H1 (cell line): Measurements from ENCODE around the gene LILRB3. TPM values are rescaled to one million over a fixed set of nuclear protein-coding genes. Genes with fewer than 3 reads are reported as not detected.
A peak's percentile ranks its signal among the peaks of the same experiment; 100 is the strongest.

Experiments used
- CTCF ChIA-PET: fragments of 300-600 bp; sonication (Branson Sonifier 250); formaldehyde crosslinking; loops from one replicate; lab custom pipeline; 2021; ENCODE audit not compliant: partially characterized antibody; lab: Charles Lee
- POLR2A ChIA-PET: fragments of 300-600 bp; sonication (Branson Sonifier 250); formaldehyde crosslinking; loops from one replicate; lab custom pipeline; 2021; ENCODE audit warnings: inconsistent platforms; ENCODE audit not compliant: partially characterized antibody; lab: Charles Lee
- DNase-seq, 2 experiments: peaks; one replicate each; pipeline versions ENCODE4 v3.0.0 to v3.0.0-alpha.2; 2010 to 2022; ENCODE audit warnings: low spot score in 2 of 2, low read depth in 1 of 2, mixed read lengths in 1 of 2
- FAIRE-seq: peaks from 2 replicates; lab custom pipeline; 2011; peaks lifted over from hg19 to GRCh38; lab: Jason Lieb, UNC
- H2AFZ ChIP-seq: 2 replicates; pipeline ENCODE4 v1.8.1; 2012; ENCODE audit warnings: low read length, inconsistent platforms
- H2AK5ac ChIP-seq: 2 replicates; pipeline ENCODE4 v1.6.1; 2013; ENCODE audit warnings: low read depth, low read length
- H2BK120ac ChIP-seq: replicated peaks from 2 replicates; pipeline ENCODE3; 2013; ENCODE audit warnings: low read depth, low read length, inconsistent platforms
- H2BK12ac ChIP-seq: 2 replicates; pipeline ENCODE4 v1.6.1; 2013; ENCODE audit warnings: low read depth, low read length
- H2BK15ac ChIP-seq: 2 replicates; pipeline ENCODE4 v1.6.1; 2013; ENCODE audit warnings: low read length
- H2BK20ac ChIP-seq: 2 replicates; pipeline ENCODE4 v1.6.1; 2013; ENCODE audit warnings: low read length
- H2BK5ac ChIP-seq: 2 replicates; pipeline ENCODE4 v1.6.1; 2013; ENCODE audit warnings: low read depth, low read length
- H3K14ac ChIP-seq: 2 replicates; pipeline ENCODE4 v1.6.1; 2013; ENCODE audit warnings: inconsistent platforms; ENCODE audit not compliant: insufficient read length
- H3K18ac ChIP-seq: 2 replicates; pipeline ENCODE4 v1.6.1; 2013; ENCODE audit warnings: low read length; ENCODE audit errors: extremely low read depth
- H3K23ac ChIP-seq: 2 replicates; pipeline ENCODE4 v1.6.1; 2013; ENCODE audit warnings: inconsistent platforms; ENCODE audit not compliant: insufficient read length
- H3K23me2 ChIP-seq: 2 replicates; pipeline ENCODE4 v1.6.1; 2013; ENCODE audit warnings: low read depth, low read length
- H3K27ac ChIP-seq: 2 replicates; pipeline ENCODE4 v1.6.1; 2011; ENCODE audit warnings: low read depth, low read length, inconsistent platforms
- H3K27me3 ChIP-seq, 4 experiments: replicated peaks in 1 of 4; 1 replicate in 1 of 4; 2 replicates in 3 of 4; pipeline versions ENCODE4 v1.6.1 to v1.8.1; 2011 to 2013; ENCODE audit warnings: low read length in 3 of 4, mild to moderate bottlenecking in 3 of 4, inconsistent platforms in 2 of 4, mixed read lengths in 2 of 4, moderate library complexity in 1 of 4; ENCODE audit not compliant: control insufficient read depth in 3 of 4, insufficient read depth in 3 of 4; ENCODE audit errors: extremely low read depth in 1 of 4
- H3K36me3 ChIP-seq, 4 experiments: 2 replicates each; pipeline versions ENCODE4 v1.6.1 to v1.8.1; 2011 to 2013; ENCODE audit warnings: mild to moderate bottlenecking in 4 of 4, low read length in 3 of 4, moderate library complexity in 2 of 4, control low read depth in 1 of 4, inconsistent platforms in 1 of 4; ENCODE audit not compliant: insufficient read depth in 4 of 4, control insufficient read depth in 2 of 4
- H3K4ac ChIP-seq: replicated peaks from 2 replicates; pipeline ENCODE3; 2013; ENCODE audit warnings: low read length, low read depth, mixed read lengths, inconsistent platforms; ENCODE audit not compliant: insufficient read length
- H3K4me1 ChIP-seq, 4 experiments: replicated peaks in 1 of 4; 1 replicate in 1 of 4; 2 replicates in 3 of 4; pipeline versions ENCODE4 v1.6.1 to v1.8.1; 2011 to 2013; ENCODE audit warnings: low read length in 3 of 4, inconsistent platforms in 2 of 4, mixed read lengths in 1 of 4; ENCODE audit not compliant: insufficient read depth in 4 of 4, control insufficient read depth in 3 of 4
- H3K4me2 ChIP-seq, 2 experiments: 2 replicates each; pipeline versions ENCODE4 v1.6.1 to v1.8.1; 2011 to 2013; ENCODE audit warnings: low read depth in 2 of 2, low read length in 2 of 2, control low read depth in 1 of 2, inconsistent platforms in 1 of 2, mild to moderate bottlenecking in 1 of 2; ENCODE audit not compliant: insufficient read depth in 1 of 2
- H3K4me3 ChIP-seq, 4 experiments: fragments of 200-600, 300-600 bp in 1 of 4; sonication (generic), shearing (Covaris generic), sonication (Bioruptor Twin) in 1 of 4; 2 replicates each; pipeline versions ENCODE4 v1.5.1 to v1.8.1; 2011 to 2016; ENCODE audit warnings: low read length in 4 of 4, low read depth in 3 of 4, control low read depth in 2 of 4, inconsistent platforms in 2 of 4, mild to moderate bottlenecking in 2 of 4, mixed read lengths in 1 of 4, moderate library complexity in 1 of 4; ENCODE audit not compliant: insufficient read depth in 2 of 4; ENCODE audit errors: extremely low read depth in 1 of 4
- H3K56ac ChIP-seq: replicated peaks from 2 replicates; pipeline ENCODE3; 2013; ENCODE audit warnings: low read depth, mild to moderate bottlenecking, mixed read lengths, low read length, inconsistent platforms; ENCODE audit not compliant: insufficient read length
- H3K79me1 ChIP-seq: 2 replicates; pipeline ENCODE4 v1.6.1; 2013; ENCODE audit warnings: low read depth, low read length, control low read depth
- H3K79me2 ChIP-seq, 2 experiments: 2 replicates each; pipeline versions ENCODE4 v1.6.1 to v1.8.1; 2012 to 2013; ENCODE audit warnings: low read length in 2 of 2, mild to moderate bottlenecking in 2 of 2, inconsistent platforms in 1 of 2; ENCODE audit not compliant: insufficient read depth in 2 of 2, control insufficient read depth in 1 of 2
- H3K9ac ChIP-seq, 4 experiments: replicated peaks in 1 of 4; 1 replicate in 1 of 4; 2 replicates in 3 of 4; pipeline versions ENCODE4 v1.6.1 to v1.8.1; 2011 to 2013; ENCODE audit warnings: low read depth in 3 of 4, low read length in 3 of 4, control low read depth in 2 of 4, mild to moderate bottlenecking in 2 of 4, moderate library complexity in 2 of 4, inconsistent platforms in 1 of 4; ENCODE audit errors: extremely low read depth in 1 of 4
- H3K9me3 ChIP-seq, 2 experiments: 2 replicates each; pipeline versions ENCODE4 v1.6.1 to v1.8.1; 2012 to 2013; ENCODE audit warnings: mild to moderate bottlenecking in 2 of 2, moderate library complexity in 2 of 2, control low read depth in 1 of 2, inconsistent platforms in 1 of 2, low read depth in 1 of 2, low read length in 1 of 2, mixed read lengths in 1 of 2; ENCODE audit not compliant: insufficient read depth in 2 of 2
- H4K20me1 ChIP-seq, 2 experiments: replicated peaks in 1 of 2; 2 replicates each; pipeline versions ENCODE3 to v1.8.1; 2011 to 2013; ENCODE audit warnings: inconsistent platforms in 2 of 2, low read length in 2 of 2, mild to moderate bottlenecking in 1 of 2; ENCODE audit not compliant: insufficient read depth in 2 of 2, control insufficient read depth in 1 of 2
- H4K5ac ChIP-seq: 2 replicates; pipeline ENCODE4 v1.6.1; 2013; ENCODE audit warnings: low read length, low read depth, mixed read lengths, inconsistent platforms; ENCODE audit not compliant: insufficient read length
- H4K8ac ChIP-seq: 2 replicates; pipeline ENCODE4 v1.8.0; 2013; ENCODE audit warnings: mild to moderate bottlenecking, moderate library complexity, low read length, inconsistent platforms; ENCODE audit not compliant: insufficient read depth; ENCODE audit errors: extremely low read depth
- H4K91ac ChIP-seq: replicated peaks from 2 replicates; pipeline ENCODE3; 2013; ENCODE audit warnings: low read length, mixed read lengths, inconsistent platforms; ENCODE audit not compliant: insufficient read length
- E2F6 ChIP-seq: IDR thresholded peaks from 2 replicates; pipeline ENCODE4 v1.6.1; 2012; ENCODE audit warnings: inconsistent platforms
- KDM1A ChIP-seq: fragments of 200-600, 300-600 bp; sonication (generic); IDR thresholded peaks from 2 replicates; pipeline ENCODE4 v1.7.1; 2016; ENCODE audit warnings: mild to moderate bottlenecking, low read length, borderline replicate concordance
- POLR2A ChIP-seq, 2 experiments: IDR thresholded peaks; 1 replicate in 1 of 2; 2 replicates in 1 of 2; pipeline ENCODE4 v1.6.1; 2011; ENCODE audit warnings: low read depth in 2 of 2, low read length in 2 of 2, mild to moderate bottlenecking in 2 of 2; ENCODE audit errors: control extremely low read depth in 1 of 2
- RBBP5 ChIP-seq: IDR thresholded peaks from 2 replicates; pipeline ENCODE4 v1.7.1; 2012; ENCODE audit warnings: low read depth, mild to moderate bottlenecking, inconsistent platforms, low read length, moderate library complexity, borderline replicate concordance
- RNF2 ChIP-seq: fragments of 200-900, 300-1000 bp; sonication (generic); IDR thresholded peaks from 2 replicates; pipeline ENCODE4 v1.7.1; 2016; ENCODE audit warnings: borderline replicate concordance, low read depth, mild to moderate bottlenecking, antibody characterized with exemption, low read length; ENCODE audit not compliant: poor library complexity, severe bottlenecking; ENCODE audit errors: missing control alignments
- SAP30 ChIP-seq: fragments of 300-600 bp; sonication (generic); IDR thresholded peaks from 2 replicates; pipeline ENCODE4 v1.7.1; 2012; ENCODE audit warnings: low read length, moderate library complexity, mild to moderate bottlenecking, inconsistent platforms; ENCODE audit not compliant: insufficient read depth, insufficient replicate concordance
- SP1 ChIP-seq: IDR thresholded peaks from 2 replicates; pipeline ENCODE4 v1.6.1; 2011; ENCODE audit warnings: low read depth, low read length
- SP4 ChIP-seq: IDR thresholded peaks from 2 replicates; pipeline ENCODE4 v1.6.1; 2012; ENCODE audit warnings: low read length, inconsistent platforms
- WGBS, 2 experiments: shearing (Covaris generic) in 1 of 2; methylation state at CpG; one replicate each; pipeline versions ENCODE4 v1.1.6 to v1.1.7; 2013 to 2015; ENCODE audit warnings: low lambda C conversion rate in 2 of 2, mixed read lengths in 2 of 2, inconsistent platforms in 1 of 2, low coverage in 1 of 2, missing lambda C conversion rate in 1 of 2; ENCODE audit not compliant: insufficient replicate concordance in 2 of 2, insufficient coverage in 1 of 2, insufficient read length in 1 of 2; ENCODE audit errors: extremely low coverage in 1 of 2, missing lambda C conversion rate in 1 of 2; 5-methylcytosine and 5-hydroxymethylcytosine counted together
- polyA plus RNA-seq, 7 experiments: library from polyadenylated mRNA; depleted of rRNA in 3 of 7; stranded (reverse) in 5 of 7; unstranded in 2 of 7; fragments of >200 nt in 5 of 7; fragments of 200-250 nt in 2 of 7; gene quantifications; 1 replicate in 5 of 7; 2 replicates in 1 of 7; 4 replicates in 1 of 7; pipeline versions ENCODE4 v1.2.1 to v1.2.3, GENCODE V29; 2011 to 2013; ENCODE audit warnings: missing spikeins in 2 of 7, mixed read lengths in 2 of 7
- total RNA-seq: library from RNA; stranded (reverse); fragmentation: NEBNext Ultra II Directional; extraction: Animal tissue kit (Norgen Biotek cat#: 25700); gene quantifications from 2 replicates; pipeline ENCODE4 v1.2.1, GENCODE V29; 2021

LILRB3 gene
- total and polyA plus RNA-seq, 2 of the 8 experiments (the other 6 are each of a cell fraction or from before 2014, with no cell fraction given), result not detected

- peak overlapping the region; percentile 67 to 99 (median 93) for H3K9ac ChIP-seq
- peak overlapping the region; percentile 99 for H4K8ac ChIP-seq
- TF ChIP-seq SP1, result peak; percentile 4; the same call in 1 of the 2 replicates
- TF ChIP-seq KDM1A, result no peak
- TF ChIP-seq POLR2A (IDR thresholded peaks at IDR 0.05; ENCODE audit: control extremely low read depth in 1 of 2, low read depth in 2 of 2, low read length in 2 of 2), result peak in 1 of 2 experiments; percentile 62; a peak in 2 of 3 replicates
- peak; percentile 68 for TF ChIP-seq SAP30
- no peak for TF ChIP-seq RBBP5
- TF ChIP-seq RNF2, result no peak
- TF ChIP-seq E2F6, result 0 out of 2 replicates have a peak, but pooled peaks have one; percentile 4
- peak; percentile 8; the same call in 1 of the 2 replicates for TF ChIP-seq SP4
- H3K79me2 ChIP-seq, result peaks cover 3 to 32% of the 10 kb centered on the region in 2 experiments; a peak in 3 of 4 replicates
- peaks cover 4 to 21% (median 7%) of the 10 kb centered on the region in 4 experiments; a peak in 7 of 8 replicates for H3K36me3 ChIP-seq
- H2AFZ ChIP-seq, result peak overlapping the region; percentile 34; the same call in 1 of the 2 replicates
- peak overlapping the region; percentile 99; the same call in 1 of the 2 replicates for H3K18ac ChIP-seq
- peaks cover 11% of the 10 kb centered on the region for H3K23me2 ChIP-seq
- H3K4ac ChIP-seq, result peak overlapping the region; percentile 99
- H3K56ac ChIP-seq, result peak overlapping the region; percentile 99
- H4K20me1 ChIP-seq, result peaks cover 0 to 7% of the 10 kb centered on the region in 2 experiments
- peak; percentile 32 for FAIRE-seq
- peak overlapping the region; percentile 77 to 97 for H3K4me2 ChIP-seq
- peak overlapping the region; percentile 97 for H4K5ac ChIP-seq
- WGBS, 2 experiments, result 1% methylated on average over 30 of the region's 56 CpGs; no CpG with 5 or more reads in 1 of the 2 experiments
- H3K4me1 ChIP-seq, result peaks cover 3 to 12% (median 7%) of the 10 kb centered on the region in 4 experiments; a peak in 5 of 7 replicates
- no peaks in the 10 kb centered on the region for H3K9me3 ChIP-seq
- no peak overlapping the region for H2BK15ac ChIP-seq
- POLR2A ChIA-PET, result interaction anchor here (1.0 to 28.7 kb wide), 7 partner anchors 11 to 76 kb away, joined by 3 to 909 read pairs (median 7); partner anchors contain the start of genes CNOT3, PRPF31, RPS9 and TFPT
- peaks cover 13% of the 10 kb centered on the region for H3K79me1 ChIP-seq
- H4K91ac ChIP-seq, result peak overlapping the region; percentile 98
- peak overlapping the region; percentile 87 for H3K14ac ChIP-seq
- CTCF ChIA-PET, result interaction anchor here (0.7 to 1.4 kb wide), 2 partner anchors 11 kb away, joined by 3 read pairs; no protein-coding TSS in a partner anchor
- peak overlapping the region; percentile 62 to 91 (median 75) for H3K4me3 ChIP-seq
- peak overlapping the region; percentile 100 for H2BK5ac ChIP-seq
- peak overlapping the region; percentile 100; the same call in 1 of the 2 replicates for H2BK12ac ChIP-seq
- H3K27me3 ChIP-seq, result no peaks in the 10 kb centered on the region
- H3K23ac ChIP-seq, result no peak overlapping the region
- peak overlapping the region; percentile 99 for H3K27ac ChIP-seq
- no peak overlapping the region for H2AK5ac ChIP-seq
- DNase-seq, result peak; percentile 99
- no peak overlapping the region for H2BK20ac ChIP-seq
- no peak overlapping the region for H2BK120ac ChIP-seq
Measured at GRCh38 chr19:54190503-54191010, 32.2 kb downstream of the LILRB3 start.
